Liver (tissue), 3 donors: ENCODE results near the gene MTM1.

Experiments
- CTCF ChIP-seq: fragments of 150-350 bp; IDR thresholded peaks from 2 replicates; pipeline ENCODE4 v1.5.1; 2017; ENCODE audit warnings: improper control_type of control experiment, low read depth, low read length; ENCODE audit not compliant: missing input control
- GABPA ChIP-seq, 2 donors: IDR thresholded peaks in 1 of 2; conservative IDR thresholded peaks in 1 of 2; 2 replicates each; pipeline ENCODE4 v1.6.1; 2016; ENCODE audit warnings: antibody characterized with exemption in 2 of 2, mild to moderate bottlenecking in 1 of 2, moderate library complexity in 1 of 2
- donor health status: healthy.
- donor health status: healthy.

- TF ChIP-seq CTCF = no peak
- TF ChIP-seq GABPA (IDR thresholded peaks at IDR 0.05 in 1 of 2, conservative IDR thresholded peaks at IDR 0.05 in 1 of 2) = no peak
These were observed 128.4 kb downstream of the MTM1 start for GRCh38 chrX:150696866-150697265.
